Stimulated activated CD4-positive, alpha-beta T cell treated with anti-CD3 and anti-CD28 coated beads, Interleukin-12 subunit alpha, Interleukin-12 subunit beta, amount 100 ng/mL, for 4 hours (primary cell): ENCODE measurements around the gene ELF5.

ENCODE experiments used
- DNase-seq: peaks from one replicate; pipeline ENCODE4 v3.0.0-alpha.2; 2020

Gene ELF5

DNA sequence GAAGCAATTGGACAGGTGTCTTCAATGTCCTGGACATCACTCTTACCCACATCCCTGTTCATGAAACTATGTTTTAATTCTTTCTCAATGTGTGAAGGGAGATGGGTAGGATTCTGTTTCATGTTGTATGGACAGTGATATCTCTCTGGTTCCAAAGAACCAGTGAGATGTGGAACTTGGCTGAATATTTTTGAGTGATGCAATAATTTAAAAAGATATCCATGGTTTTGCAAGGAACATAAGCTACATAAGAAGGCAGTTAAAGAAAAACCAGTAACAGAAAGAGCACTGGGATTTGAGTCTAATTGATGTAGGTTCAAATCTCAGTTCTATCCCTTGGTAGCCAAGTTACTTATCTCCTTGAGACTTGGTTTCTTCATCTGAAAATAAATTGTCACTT lies 7.7 kb upstream of the ELF5 start:
- DNase-seq: no peak

DNA sequence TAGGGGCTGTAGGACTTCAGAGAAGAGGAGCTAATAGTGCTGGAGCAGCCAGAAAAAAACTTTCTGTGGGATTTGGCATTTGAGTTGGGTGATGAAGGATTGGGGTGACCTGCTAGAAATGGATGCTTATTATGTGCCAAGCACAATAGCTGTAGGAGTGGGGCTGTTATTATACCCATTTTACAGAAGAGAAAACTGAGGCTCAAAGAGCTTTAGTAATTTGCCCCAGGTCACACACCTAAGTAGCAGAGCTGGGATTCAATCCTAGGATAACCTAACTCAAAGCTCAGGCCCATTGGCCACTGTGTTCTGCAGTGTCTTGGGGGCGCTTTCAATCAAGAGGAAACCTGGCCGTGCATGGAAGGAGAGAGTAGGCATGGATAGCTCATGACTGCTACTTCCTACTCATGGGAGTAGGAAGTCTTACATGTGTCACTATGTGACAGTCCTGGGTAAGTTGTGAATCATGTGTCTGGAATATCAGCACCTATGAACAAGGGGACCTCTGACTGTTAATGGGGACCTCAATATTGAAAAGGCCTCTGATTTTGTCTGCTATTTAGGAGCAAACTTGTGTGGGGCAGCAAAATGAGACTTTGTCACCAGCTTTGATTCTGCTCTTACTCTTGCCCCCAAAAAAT lies 6.1 kb upstream of the ELF5 start:
- DNase-seq: no peak

DNA sequence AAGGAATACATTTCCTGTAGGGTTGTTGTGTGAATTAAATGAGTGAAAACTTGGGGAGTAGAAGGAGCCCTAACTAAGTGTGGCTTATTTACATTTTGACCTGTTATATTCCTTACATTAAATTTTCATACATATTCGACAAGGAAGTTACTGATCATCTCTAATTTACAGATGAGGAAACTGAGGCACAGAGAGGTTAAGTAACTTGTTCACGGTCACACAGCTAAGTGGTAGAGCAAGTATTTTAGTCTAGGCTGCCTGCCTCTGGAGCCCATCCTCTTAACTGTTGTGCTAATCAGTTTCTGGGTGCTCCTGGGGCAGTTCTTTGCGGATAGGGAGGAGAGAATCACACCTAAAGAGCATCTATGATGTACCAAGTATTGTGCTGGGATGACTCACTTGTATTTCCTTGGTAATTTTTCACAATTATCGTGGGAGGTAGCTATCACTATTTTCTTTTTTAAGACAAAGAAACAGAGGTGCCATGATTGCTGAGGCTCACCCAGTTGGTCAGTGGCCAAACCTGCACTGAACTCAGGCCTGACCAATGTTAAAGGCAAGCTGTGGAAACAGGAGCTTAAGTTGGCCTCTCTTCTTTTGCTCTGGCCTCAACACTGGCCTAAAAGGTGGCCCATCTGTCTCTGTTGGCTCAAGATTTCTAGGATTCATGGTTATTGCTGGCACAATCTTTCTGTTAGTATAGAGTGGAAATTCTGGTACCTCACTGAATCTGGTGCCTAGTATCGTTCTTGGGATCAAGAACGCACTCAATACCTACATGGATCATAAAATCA lies 2.9 kb upstream of the ELF5 start:
- DNase-seq: no peak

DNA sequence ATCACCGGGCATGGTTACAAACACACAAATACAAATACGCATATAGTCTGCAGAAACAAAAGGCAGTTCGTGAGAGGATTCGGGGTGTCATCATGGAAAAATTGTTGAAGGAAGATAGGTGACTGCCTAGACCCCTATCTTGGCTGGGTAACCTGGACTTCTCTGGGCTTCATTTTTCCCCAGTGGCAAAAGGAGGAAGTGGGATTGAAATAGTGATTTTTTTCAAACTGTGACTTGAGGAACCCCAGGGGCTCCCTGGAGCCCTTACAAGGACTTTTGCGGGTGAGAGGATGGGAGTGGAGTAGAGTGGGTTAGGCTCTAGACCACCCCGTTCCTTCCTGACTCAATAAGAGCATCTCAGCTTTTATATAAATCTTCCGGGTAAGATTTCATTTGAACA lies 1.0 kb upstream of the ELF5 start:
- DNase-seq: no peak

DNA sequence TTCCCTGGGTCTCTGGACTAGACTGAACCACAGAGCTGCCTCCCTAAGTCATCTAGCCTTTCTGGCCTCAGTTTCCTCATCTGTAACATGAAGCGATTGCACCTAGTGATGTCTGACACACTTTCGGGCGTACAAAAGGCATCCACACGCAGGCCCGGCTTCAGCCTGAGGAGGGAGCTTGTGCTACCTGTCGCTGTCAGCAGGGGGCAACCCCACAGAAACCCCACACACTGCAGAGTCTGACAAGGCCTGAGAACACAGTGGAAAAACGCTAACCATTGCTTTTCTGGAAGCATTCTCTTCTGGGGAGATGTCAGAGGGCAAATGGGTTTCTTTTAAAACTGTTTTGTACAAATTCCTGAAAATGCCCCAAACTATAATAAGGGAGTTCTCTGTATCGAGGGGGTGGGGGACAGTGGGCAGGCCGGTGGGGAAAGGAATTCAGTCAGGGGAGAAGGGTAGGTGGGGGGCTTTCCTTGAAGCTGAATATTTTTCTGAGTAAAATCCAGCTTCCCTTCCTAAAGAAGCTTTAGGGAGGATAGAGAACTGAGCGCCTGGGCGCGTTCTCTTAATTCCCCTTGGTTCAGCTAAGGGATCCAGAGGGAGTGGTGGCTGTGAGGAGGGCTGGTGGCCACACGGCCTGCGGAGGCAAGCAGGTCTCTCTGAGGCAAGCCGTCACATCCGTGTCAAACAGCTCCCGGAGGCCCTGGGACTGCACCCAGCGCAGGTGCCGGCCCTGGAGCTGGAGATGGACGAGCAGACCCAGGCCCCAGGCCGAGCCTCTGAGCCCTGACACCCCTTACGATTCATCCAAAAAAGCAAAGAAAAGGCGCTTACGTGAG lies 533 bp downstream of the ELF5 start:
- peak; percentile 43 for DNase-seq

DNA sequence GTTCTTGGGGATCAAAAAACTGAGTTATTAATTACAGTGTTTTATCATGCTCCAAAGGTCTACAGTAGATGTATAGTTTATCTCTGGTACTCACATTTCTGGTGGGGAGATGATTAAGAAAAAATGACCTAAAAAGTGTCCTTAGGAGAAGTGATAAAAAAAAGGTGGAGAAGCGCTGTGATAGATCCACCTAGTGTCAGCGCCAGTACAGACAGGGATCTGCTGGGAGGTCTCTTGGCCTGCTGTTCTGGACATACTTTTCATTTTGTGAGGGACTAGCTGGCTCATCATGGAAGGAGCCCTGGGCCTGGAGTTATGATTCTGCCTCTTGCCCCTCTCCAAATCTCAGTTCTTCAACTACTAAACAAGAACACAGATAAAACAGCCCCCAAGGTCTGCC lies 2.9 kb downstream of the ELF5 start:
- no peak for DNase-seq

DNA sequence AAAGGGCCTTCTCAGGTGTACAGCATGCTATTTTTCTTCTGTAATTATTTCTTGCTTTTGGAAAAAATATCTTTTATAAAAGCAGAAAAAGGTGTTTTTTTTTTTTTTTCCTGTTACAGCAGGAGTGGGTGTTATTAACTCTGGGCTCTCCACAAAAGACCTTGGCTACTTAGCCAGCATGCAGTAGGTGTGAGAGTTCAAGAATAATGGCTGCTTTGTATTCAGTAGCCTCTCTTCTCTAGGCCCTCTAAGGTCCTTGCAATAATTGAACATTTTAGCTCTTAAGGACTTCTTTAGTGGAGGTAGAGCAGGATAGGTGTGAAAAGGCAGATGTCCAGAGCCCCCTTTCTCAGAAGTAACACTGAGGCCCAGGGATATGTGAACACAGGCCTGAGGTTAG lies 3.4 kb downstream of the ELF5 start:
- no peak for DNase-seq

DNA sequence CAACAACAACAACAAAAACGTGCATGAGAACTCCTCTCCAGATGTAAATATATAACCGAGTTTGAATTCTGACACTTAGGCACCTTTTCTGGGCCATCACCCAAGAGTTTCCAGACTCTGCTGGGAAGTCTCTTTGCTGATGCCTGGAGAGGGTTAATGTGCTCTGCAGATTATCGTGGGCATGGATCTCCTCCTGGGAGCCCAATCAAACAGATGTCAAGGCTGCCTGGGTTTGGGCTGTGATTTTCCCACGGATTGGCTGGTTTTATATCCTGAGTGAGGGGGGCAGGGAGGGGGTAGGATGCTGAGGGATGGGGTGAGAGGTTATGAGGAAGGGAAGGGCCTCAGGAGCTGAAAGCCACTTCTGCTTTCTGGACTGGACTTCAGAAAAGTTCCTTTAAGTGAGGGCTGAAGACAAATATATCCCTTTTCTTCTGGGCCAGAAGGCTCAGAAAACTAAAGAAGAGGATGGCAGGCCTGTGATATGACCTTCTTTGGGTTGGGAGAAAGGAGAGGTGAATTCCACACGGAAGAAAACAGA lies 4.2 kb downstream of the ELF5 start:
- DNase-seq: no peak

DNA sequence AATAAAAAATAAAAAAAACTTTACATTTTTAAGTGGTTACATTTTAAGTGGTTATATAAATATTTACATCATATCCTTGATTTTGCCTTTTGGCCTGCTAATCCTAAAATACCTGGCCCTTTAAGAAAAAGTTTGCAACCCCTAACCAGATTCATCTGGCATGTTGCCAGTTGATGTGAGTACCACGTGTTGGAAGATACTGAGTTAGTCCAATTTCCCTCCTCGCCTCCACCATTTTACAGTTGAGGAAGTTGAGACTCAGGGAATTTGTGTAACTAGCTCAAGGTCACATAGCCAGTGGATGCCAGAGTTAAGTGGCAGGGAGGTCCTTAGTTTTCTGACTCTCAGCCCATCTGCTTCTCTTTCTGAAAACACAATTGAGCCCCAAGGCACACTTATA lies 5.1 kb downstream of the ELF5 start:
- no peak for DNase-seq

DNA sequence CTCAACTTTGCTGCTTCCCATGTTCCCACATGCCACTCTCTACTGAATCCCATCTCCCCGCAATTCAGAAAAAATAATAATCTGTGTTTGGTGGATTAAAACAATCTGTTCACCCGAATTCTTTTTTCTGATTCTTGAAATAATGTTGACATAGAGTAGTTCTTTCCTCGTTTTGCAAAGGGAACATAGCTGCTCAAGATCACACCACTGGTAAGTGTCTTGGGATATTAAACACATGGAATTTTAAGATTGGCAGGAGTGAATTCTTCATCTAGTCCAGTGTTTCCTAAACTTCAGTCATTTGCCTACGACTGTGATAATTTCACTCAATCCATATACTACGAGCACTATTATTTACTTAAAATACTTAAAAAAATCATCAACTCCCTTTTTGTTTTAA lies 6.0 kb downstream of the ELF5 start:
- no peak for DNase-seq

DNA sequence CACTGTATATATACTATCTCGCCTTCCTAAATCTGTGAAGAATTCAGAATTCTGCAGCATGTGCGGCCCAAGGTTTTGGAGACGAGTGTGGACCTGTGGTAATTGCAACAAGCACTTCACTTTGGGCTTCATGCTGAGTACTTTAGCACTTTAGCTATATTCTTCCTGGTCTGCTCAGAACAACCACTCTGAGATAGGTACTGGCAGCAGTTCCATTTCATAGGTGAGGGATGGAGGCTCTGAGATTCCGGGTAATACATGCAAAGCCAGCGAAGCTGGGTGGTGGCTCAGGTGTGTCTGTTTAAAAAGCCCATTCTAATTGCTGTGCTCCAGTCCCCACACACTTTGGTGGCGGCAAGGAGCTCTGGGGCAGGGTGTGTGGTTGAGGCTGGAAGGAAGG lies 6.4 kb downstream of the ELF5 start:
- DNase-seq: no peak

DNA sequence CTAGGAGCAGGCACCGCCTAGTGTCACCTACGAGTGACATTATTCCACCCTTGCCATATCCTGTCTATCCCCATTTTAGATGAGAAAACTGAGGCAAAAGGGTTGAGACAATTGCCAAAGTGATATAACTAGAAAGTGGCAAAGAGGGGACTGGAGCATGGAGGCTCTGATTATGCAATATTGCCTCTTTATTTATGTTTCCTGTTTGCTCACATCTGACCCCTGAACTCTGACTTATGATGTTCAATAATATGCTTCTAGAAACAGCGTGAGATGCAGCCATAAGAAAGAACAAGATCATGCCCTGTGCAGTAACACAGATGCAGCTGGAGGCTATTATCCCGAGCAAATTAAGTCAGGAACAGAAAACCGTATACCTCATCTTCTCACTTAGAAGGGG lies 7.7 kb downstream of the ELF5 start:
- no peak for DNase-seq

DNA sequence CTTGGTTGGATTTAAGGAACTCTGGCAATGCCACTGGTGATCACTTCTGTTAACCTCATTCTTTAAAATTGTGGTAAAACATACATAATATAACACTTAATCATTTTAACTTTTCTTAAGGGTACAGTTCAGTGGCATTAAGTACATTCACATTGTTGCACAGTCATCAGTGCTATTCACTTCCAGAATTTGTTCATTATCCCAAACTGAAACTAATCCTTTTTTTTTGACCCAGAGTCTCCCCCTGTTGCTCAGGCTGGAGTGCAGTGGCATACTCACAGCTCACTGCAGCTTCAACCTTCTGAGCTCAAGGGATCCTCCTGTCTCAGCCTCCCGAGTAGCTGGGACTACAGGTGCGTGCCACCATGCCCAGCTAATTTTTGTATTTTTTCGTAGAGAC lies 10.6 kb downstream of the ELF5 start:
- no peak for DNase-seq

DNA sequence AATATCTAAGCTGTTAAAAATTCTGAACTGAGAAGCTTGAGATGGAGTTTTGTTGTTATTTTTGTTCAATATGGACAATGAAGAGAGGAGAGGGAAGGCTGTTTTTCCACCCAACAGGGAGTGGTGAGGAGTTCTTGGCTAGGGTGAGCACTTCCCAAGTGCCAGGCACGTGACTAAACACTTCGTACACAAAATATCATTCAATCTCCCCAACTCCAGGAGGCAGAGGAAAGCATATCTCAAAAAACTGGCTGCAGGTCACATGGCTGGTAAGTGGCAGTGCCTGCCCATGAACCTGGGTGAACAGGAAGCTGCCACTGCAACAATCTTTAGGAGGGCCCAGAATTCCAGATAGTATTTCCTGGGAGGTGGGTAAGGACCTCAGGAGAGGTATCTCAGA lies 11.6 kb downstream of the ELF5 start:
- DNase-seq: no peak

DNA sequence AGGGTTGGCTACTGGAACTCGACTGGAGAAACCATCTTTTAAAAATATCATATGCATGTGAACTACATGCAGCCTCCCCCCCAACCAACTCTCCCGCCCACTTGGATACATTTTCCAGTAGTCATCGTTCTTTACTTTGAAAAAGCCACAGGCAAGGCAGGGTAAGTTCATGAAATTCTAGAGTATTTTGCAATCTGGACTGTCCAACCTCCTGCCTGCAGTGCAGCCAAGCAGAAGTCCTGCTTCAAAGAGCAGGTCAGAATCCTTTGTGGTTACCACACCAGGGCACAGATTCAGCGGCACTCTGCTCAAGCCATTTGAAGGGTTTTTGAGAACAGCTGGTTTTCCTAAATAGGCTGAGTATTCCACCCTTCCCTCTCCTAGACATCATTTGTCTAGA lies 12.1 kb downstream of the ELF5 start:
- no peak for DNase-seq

DNA sequence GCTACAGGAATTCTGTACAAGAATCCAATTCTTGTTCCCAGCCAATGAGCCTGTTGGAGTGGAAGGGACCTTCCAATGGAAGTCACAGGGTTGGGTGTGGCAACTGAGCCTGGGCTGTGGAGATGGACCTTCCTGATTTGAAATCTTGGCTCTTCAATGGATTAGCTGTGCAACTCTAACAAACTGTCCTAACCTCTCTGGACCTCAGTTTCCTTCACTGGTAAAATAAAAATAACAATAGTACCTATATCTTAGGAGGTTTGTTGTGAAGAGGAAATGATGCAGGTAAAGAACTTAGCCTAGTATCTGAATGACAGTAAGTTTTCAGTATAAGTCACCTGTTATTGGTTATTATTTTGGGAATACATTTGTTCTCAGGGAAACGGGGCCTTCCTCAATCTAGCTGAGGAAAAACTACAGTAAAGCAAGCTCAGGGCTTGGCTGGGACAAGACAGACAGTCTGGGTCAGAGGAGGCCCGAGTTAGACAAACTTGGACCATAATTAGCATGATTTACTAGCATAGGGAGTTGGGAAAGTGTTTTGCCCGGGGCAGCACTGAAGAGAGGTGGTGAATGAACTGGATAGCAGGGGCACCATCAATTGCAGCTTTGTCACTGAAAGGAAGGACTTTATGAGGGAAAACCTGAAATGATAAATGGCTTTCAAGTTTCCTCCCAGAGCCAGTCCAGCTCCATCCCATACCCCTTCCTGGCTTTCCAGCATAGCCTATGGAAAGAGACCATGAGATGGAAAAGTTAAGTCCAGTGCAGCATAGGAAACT lies 13.7 kb downstream of the ELF5 start:
- no peak for DNase-seq

DNA sequence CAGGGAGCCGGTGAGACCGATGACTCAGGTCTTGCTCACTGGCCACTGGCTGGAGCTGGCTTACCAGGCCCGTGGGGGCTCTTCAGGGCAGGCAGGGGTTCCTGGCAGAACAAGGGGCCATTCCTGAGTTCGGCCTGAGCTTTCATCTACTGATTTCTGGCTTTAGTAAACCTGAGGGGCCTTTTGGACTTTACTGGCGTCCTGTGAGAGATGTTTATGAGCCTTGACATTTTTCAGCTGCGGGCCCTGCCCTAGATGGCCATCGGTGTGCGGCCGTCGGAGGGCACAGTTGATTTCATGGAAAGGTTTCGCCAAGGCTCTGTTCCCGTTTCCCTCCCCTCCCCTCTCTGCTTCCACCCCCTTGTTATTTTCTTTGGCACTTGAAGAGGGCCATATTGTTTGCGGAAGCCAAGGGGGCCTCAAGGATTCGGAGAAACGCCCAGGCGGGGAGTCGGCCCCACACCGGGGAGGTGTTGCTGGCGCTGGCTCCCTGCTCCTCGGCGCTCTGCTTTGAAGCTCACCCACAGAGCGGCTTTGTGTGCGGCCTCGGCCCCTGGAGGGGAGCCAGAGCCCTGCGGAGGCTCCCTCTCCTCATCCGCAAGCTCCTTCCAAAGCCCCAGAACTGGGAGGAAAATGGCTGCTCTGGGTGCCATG lies 17.7 kb downstream of the ELF5 start:
- no peak for DNase-seq

DNA sequence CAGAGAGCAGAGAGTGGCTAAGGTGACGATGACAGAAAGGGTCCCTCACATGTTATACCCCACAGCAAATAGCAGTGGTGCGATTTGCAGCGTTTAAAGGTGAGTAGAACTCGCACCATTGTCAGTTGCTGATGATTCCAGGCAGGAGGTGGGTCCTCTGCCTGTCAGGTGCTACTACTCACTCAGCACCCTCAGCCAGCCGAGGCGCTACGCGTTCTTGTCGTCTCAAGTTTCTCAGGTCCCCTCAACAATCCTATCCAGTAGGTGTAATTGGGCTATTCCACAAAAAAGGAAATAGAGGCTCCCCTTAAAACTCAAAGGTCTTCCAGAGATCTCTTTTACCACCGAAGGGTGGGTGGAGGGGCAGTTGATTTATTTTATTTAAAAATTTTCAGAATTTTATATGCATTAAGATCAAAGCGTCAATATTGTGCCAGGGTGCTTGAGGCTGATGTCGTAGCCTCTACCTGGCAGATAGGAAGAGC lies 18.3 kb downstream of the ELF5 start:
- no peak for DNase-seq

DNA sequence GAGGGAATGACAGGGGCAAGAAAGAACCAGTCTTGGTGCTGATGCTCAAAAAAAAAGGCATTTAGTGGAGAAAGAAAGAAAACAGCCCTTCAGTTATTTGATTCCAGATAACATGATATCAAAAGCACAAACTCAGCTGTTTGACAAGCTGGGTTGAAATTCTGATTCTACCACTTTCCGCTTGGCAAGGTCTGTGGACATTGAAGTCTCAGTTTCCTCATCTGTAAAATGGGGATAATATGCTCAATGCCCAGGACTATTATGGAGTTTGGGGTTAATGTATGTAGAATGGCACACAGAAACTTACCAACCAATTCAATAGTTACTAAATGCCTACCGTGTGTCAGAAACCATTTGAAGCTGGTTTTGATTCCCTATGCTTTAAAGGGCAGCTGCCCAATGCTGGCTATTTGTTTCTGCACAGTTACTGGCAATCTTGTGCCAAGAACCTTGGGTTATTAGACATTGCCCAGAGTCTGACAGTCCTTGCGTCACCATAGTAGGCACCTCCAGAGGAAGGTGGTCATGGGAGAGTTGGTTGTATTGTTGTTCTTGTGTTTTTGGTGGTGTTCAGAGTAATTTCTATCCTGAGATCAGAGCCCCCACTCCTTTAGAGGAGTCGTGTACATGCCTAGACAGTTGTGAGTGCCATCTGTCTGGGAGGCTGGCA lies 19.5 kb downstream of the ELF5 start:
- no peak for DNase-seq

DNA sequence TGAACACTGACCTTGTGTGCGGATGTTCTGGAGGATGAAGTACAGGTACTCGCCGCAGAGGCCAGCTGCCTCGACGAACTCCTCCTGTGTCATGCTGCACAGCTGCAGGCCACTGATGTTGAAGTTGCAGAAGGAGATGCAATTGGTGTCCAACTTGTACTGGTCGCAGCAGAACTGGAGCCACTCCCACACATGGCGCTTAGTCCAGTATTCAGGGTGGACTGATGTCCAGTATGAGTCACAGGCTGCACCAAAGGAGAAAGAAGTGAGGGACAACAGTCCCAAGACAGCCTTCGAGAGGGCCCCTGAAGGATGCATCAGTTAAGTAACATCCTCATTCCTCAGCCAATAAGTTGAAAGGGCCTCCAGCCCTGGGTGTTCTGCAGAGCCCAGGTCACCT lies 20.1 kb downstream of the ELF5 start:
- no peak for DNase-seq

DNA sequence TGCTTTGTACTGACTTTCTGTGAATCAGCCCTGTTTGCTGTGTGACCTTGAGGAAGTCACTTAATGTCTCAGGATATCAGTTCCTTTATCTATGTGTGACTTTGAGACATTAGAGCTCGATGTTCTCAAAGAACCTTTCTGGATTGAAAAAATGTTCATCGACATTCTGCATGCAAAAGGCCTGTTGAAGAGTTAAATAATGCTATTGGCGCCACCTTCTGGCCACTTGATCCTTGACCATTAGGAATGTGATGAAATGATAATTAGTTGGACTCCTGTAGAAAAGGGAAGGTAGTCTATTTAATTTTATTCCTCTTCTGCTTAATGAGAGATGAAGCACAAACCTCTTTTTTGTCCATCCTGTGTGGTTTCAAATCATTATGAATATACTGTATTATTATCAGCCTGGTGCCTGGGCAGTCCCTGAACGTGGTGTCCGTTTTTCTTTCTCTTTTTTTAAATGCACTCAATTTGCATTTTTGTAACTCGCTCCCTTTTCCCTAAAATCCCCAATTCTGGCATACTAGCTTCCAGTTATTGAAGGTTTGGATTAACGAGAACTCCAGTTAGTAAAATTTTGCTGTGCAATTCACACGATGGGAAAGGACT lies 20.7 kb downstream of the ELF5 start:
- DNase-seq: peak; percentile 33
